NCI-H146 treated with DMSO at 0.1 percent for 48 hours (cell line): ENCODE results near the gene SREBF2.

Experiments
- DNase-seq: peaks from one replicate; lab custom pipeline; 2025; ENCODE audit not compliant: unreplicated experiment; lab: John Stamatoyannopoulos, UW

Gene SREBF2

DNA sequence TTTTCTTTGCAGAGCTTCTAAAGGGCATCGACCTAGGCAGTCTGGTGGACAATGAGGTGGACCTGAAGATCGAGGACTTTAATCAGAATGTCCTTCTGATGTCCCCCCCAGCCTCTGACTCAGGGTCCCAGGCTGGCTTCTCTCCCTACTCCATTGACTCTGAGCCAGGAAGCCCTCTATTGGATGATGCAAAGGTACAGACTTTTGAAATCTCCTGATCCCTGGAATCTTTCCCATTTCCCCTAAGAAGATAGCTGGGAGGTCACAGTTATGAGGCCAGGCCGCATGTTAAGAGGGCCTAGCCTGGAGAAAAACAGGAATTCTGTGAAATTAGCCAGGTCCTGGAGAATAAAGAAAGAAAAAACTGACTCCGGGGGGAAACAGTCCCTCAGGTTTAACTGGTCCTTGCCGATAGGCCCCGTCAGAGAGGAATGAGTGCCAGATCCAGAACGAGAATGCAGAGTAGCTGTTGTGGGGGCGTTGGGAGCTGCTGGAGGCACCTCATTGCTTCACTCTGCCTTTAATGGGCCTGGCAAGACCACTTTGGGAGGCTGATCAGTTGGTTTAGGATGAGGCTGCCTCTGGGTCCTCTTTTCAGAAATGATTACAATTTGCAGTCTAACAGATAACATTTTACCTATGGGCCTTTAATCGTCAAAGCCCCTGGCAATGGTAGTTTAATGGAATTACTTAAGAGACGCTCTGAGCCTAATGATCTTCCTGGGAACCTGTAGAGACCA lies 42.8 kb downstream of the SREBF2 start:
- no peak for DNase-seq

DNA sequence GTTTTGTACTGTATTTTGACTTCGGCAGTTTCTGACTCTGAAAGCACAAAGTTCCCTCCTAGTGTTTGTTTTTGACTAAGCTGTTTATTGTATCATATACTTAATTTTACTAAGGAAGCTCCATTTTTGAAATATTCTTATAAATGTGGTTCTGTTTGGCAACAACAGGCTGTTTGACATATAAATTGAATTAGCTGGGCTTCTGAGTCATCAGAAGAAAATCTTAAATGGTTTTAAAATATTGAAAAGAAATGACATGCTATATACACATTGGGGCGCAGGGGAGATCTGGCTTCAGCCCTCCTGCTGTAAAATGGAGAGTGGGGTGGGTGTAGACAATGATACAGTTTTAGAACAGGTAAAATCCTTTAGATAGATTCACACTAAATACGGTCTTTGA lies 43.4 kb downstream of the SREBF2 start:
- DNase-seq = no peak

DNA sequence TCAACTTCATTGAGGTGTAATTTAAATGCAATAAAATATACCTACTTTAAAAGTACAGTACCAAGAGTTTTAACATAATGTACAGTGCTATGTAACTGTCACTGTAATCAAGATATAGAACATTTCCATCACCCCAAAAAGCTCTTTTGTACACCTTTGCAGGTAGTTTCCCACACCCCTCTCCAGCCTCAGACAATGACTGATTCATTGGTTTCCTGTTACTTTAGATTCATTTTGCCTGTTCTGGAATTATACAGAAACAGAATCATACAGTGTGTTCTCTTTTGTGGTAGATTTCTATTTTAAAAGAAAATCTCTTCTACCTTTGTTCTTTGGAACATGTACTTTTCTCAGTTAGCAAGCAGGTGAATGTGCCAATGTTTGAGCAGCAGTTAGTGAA lies 43.8 kb downstream of the SREBF2 start:
- DNase-seq = no peak

DNA sequence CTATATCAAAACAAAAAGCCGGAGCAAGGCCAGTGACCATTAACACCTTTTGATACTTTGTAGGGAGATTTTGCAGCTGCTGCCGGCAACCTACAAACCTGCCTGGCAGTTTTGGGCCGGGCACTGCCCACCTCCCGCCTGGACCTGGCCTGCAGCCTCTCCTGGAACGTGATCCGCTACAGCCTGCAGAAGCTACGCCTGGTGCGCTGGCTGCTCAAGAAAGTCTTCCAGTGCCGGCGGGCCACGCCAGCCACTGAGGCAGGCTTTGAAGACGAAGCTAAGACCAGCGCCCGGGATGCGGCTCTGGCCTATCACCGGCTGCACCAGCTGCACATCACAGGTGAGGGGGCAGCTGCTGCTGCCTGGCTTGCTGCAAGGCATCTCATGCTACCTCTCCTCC lies 47.7 kb downstream of the SREBF2 start:
- no peak for DNase-seq

- no peak for DNase-seq
Measured at GRCh38 chr22:41883400-41883799, 50.5 kb downstream of the SREBF2 start.

DNA sequence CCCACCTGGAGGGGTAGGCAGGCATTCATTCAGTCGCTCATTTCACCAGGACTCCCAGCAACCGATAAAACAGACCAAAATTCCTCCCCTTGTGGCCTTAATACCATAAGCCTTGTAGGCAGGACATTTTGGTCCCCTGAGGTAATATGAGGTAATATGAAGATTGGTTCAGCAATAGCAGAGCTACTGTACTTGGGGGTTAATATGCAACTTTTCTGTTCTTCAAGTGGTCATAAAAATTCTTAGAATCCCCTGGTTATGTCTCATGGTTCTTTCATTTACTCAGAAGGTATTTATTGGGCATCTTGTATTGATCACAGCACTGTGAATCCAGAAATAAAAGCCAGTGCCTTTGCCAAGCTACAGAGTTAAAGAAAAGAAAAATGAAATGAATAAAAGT lies 52.2 kb downstream of the SREBF2 start:
- no peak for DNase-seq

DNA sequence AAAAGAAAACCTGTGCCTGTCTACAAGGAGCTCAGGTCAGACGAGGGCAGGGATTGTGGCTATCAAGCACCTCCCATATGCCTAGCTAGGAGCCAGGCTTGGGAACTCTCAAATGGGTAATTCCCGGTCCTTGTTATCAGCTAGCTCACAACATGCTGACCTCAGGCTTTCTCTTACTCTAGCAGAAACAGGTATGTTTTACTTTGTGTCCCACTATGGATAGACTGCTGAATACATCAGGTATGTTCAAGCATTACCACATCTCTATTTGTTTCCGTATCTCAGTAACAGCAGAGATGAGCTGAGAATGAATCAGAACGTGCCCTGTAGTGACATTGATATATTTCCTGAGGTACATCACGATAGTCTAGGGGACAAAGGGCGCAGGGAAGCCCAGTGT lies 52.6 kb downstream of the SREBF2 start:
- DNase-seq = no peak

DNA sequence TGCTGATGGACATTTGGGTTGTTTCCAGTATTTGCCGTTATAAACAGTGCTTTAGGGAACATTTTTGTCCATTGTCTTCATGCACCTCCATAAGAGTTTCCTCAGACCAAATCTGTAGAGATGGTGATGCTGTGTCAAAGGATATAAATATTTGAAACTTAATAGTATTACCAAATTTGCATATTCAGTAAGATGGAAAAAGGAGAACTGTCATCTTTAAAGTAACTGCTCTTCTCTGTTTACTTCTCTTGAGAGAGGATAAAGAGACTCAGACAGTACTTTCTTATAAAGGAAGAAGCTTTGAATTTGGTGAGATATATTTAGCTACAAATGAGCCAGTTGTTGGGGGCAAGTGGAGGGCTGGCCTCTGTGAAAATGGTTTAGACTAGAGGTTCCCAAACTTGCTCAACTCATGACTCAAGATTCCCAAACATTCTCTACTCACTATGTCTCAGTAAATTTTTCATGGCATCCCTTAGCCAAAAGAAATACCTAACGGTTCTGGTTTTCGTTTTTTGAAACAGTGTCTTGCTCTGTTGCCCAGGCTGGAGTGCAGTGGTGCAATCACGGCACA lies 55.8 kb downstream of the SREBF2 start:
- DNase-seq = no peak

DNA sequence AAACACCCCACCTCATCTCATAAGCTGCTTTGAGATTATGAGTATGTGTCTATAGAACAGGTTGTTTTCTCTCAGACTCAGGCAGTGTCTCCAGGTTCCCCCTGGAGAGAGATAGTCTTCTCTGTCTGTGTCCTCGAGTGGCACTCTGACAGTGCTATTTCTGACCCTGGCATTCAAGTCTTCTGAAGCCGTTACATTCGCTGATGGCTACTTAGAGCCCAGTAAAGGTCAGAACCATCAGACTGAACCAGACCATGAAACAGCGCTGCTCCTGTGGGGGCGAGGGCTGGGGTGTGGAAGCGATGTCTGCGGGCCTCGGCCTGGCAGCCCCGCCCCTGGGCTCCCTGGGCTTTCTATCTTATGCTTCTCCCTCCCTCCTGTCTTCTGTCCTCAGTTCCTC lies 58.5 kb downstream of the SREBF2 start:
- no peak for DNase-seq

GRCh38 chr22:41892721-41893120 lies 59.8 kb downstream of the SREBF2 start:
- no peak for DNase-seq

DNA sequence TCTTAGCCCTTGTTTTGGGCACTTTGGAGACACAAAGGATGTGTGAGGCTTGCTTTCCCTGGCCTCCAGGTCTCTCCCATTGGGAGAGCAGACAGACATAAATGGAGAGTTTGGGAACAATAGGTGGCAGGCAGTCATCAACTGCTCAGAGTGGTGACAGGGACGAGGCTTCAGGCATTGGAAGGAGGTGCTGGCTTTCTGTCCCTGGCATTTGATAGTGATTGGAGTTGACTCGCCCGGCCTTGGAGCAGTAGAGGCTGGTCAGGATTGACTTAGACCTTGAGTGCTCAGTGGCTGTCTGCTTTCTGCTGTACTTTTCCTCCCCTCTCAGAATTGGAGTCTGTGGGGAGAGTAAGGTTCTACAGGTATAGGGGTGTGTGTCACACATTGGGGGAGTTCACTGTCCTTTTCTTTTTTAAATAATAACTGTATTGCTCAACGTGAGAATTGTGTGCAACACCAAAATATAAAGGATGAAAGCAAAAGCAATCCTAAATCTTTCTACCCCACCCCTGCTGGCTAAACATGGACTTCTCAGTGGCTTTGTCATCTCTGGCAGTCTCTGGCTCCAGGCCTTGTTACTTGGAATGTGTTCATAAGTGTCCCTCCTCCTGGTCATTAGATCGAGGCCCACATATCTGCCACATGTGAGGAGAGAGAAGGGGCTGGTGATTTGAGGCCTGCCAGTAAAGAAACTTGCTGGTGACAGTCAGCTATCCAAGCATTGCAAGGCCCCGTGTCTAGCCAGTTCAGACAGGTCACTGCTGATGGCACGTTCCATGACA lies 60.9 kb downstream of the SREBF2 start:
- no peak for DNase-seq

- DNase-seq = no peak
Measured at GRCh38 chr22:41898645-41899044, 65.7 kb downstream of the SREBF2 start.

GRCh38 chr22:41899110-41899509 lies 66.2 kb downstream of the SREBF2 start:
- DNase-seq = no peak

- no peak for DNase-seq
Measured at GRCh38 chr22:41899992-41900651, 67.2 kb downstream of the SREBF2 start.

DNA sequence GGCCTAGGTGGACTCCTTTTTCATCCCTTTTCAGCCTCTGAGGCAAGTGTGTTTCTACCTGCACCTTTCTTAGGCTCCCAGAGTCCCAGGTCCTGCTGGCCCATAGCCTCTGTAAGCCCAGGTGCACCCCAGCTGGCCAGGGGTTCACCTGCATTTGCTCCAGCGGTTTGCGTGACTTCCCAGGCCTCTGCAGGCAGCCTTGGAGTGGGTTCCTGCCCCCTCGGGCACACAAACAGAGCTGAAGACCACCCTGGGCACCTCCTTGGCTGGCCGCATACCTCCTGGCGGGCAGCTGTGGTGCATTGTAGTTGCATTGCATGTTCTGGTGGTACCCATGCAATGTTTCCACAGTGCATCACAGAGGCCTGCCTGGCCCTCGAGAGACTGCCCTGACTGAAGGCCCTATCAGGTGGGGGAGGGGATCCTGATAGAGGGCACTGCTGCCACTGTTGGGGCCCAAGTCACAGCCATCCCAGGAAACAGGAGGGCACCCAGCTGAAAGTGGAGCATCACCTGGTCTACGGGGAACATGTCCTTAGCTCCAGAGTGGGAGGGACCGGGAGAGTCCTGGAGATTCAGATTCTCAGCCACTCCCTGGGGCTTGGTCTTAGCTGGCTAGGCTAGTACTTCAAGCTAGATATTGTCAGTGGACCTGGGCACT lies 67.9 kb downstream of the SREBF2 start:
- no peak for DNase-seq

GRCh38 chr22:41902016-41902415 lies 69.1 kb downstream of the SREBF2 start:
- DNase-seq = no peak

- DNase-seq = no peak
Measured at GRCh38 chr22:41902932-41903421, 70.1 kb downstream of the SREBF2 start.

GRCh38 chr22:41904450-41905410 lies 71.8 kb downstream of the SREBF2 start:
- DNase-seq = no peak

GRCh38 chr22:41905411-41906202 lies 72.7 kb downstream of the SREBF2 start:
- DNase-seq = no peak
